ENCODE measurements around the gene PPIF.
A peak's percentile ranks its signal among the peaks of the same experiment; 100 is the strongest.

PPIF gene

GRCh38 chr10:79387974-79388850 is 40.9 kb downstream of the PPIF start:
- no peak for DNase-seq (ENCODE audit: low spot score)

- no peak for DNase-seq (ENCODE audit: low spot score)
Measured at GRCh38 chr10:79390057-79390456, 42.8 kb downstream of the PPIF start.

GRCh38 chr10:79390551-79391229 is 43.4 kb downstream of the PPIF start:
- DNase-seq (ENCODE audit: low spot score) = no peak

- no peak for DNase-seq (ENCODE audit: low spot score)
Measured at GRCh38 chr10:79391231-79392019, 44.2 kb downstream of the PPIF start.

DNA sequence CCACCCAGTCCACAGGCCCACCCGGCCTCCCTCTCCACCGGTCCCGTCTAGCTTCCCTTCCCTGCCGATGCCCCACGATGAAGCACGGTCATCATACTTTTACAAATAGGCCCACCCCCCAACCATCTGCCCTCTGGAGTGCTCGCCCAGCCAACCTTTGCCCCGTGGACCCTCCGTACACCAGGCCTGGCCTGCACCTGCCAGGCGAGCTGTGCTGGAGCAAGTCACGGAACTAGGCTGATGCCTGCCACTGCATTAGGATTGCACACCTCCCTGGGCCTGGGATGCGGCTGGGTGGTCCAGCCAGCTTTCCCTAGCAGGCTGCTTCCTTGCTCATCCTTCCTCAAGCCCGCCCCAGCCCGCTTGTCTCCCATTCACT is 44.7 kb downstream of the PPIF start:
- DNase-seq (ENCODE audit: low spot score) = no peak

DNA sequence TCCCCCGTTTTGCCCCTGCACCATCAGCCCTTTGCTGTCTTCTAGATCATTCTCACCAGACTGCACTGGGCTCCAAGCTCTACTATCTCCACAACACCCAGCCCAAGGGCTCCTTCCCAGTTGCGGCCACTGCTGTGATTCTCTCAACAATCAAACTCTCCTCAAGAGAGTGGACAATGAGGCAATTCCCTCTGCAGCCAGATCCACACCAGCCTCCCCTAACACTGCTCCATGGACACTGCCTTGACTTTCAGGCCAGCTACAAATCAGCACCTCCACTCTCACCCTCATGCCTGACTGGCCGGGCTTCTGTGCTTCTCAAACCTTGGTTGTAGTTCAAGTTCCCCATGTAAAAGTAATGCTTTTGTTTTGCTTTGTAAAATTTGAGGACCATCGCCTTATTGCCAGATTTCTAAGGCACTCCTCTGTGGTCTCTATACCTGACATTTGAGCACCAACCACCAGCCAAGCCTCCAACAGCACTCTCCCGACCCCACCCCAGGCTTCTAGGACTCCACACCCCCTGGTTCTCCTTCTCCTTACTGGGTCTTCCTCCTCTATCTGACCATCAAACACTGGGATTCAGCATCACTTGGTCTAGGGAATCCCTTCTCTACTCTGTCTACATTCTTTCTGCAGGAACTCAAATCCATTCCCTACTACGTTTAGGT is 45.4 kb downstream of the PPIF start:
- no peak for DNase-seq (ENCODE audit: low spot score)

DNA sequence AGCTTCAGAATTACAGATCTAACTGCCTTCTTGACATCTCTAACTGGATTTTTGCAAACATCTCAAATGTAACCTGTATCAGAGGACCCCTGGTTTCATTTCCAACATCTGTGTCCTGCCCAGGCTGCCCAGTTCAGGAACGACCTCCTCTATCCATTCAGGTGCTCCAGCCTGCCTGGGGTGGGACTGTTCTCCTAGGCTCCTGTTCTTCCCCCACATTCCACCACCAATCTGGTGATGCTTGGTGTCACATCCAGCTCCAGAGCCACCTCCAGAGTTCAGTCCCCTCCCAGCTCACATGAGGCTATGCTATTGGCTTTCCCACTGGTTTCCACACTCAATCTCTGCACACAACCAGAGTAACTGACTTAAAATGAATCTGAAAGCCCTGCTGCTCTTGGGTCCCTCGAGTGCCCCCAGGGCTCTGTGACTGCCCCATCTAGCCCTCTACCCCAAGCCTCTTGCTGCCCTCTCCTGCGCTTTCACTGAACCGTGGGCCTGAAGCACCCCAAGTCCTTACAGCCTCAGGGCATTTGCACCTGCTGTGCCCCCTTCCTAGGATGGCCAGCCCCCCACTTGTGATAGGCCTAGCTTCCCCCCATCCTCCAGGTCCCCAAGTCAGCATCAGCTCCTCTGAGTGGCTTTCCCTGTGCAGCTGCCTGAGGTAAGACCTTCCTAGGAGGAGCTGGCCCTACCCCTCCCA is 46.1 kb downstream of the PPIF start:
- no peak for DNase-seq (ENCODE audit: low spot score)

GRCh38 chr10:79393924-79394610 is 46.8 kb downstream of the PPIF start:
- no peak for DNase-seq (ENCODE audit: low spot score)

- DNase-seq (ENCODE audit: low spot score) = no peak
Measured at GRCh38 chr10:79394664-79395063, 47.4 kb downstream of the PPIF start.

DNA sequence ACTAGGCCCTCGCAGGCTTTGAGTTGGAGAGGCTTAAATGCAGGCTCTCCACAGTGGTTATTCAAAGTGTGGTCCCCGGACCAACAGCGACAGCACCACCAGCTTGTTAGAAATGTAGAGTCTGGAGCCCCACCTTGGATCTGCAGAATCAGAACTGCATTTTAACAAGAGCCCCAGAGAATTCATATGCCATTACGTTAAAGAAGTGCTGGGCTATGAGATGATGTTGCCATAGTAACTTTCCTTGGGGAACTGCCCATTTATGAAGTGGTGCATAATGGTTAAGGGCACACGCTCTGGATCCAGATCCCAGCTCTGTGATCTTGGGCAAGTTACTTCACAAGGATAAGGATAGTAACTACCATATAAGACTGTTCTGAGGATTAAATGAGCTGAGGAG is 49.3 kb downstream of the PPIF start:
- DNase-seq (ENCODE audit: low spot score) = no peak

DNA sequence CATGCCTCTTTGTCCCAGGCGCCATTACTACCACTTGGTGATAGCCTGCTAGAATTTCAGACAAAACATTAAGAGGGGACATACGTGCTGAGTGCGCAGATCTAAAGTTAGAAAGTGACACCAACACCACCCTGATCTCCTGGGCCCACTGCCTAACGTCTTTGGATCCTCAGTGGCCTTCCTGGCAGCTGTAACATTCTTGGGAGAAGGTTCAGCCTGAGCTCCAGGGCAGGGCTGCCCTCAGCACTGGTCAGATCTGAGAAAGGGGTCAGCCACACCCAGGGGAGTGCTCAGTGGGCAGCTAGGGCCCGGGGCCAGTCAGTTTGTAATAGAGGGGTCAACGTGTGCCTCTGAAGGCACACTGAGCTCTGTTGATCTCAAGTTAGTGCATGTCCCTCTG is 49.8 kb downstream of the PPIF start:
- DNase-seq (ENCODE audit: low spot score) = no peak

DNA sequence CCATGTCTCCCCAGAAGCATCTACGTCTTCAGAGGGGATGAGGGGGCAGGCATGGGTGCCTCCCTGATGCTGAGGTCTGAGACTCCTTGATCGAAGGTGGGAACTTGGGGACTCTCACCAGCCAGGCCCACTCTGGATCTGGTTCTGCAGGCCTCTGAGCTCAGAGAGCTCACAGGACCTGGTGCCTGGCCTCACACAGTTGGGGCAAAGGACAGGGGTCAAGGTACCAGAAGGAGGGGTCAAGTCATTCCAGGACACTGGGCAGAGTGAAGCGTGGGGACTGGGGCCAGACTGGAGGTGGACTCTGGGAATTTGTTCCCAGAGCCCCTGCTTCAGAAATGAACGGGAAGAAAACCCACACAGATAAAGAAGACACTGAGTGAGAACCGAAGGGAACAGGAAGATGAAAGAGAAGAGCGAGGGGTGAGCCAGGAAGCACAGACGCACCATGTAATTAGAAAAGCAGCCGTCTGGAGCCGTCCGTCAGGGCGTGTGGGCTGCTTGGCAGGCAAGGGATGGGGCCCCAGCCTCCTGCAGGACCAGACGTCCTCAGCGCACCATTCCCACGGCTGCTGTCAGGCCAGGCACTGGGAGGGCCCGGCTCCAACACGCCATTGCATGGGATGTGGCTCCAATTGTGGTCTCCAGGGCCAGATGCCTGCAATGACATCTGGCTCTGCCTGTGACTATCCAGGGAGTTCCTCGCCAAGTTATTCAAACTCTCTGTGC is 50.5 kb downstream of the PPIF start:
- no peak for DNase-seq (ENCODE audit: low spot score)

DNA sequence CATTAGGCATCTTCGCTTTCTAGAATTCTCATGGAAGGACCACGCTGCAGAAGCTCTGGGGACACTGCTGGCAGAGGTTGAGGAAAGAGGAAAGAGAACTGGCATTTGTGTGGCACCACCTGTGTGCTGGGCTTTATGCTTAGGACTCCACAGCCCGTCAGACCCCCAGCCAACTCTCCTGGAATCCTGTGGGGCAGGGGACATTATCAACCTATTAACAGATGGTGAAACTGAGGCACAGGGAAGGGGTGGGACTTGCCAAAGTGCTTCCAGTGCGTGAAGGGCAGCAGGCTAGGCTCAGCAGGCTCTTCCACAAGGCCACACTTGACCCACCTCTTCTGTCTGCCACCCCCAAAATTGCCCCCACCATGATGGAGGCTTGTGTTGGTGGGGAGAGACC is 51.4 kb downstream of the PPIF start:
- DNase-seq (ENCODE audit: low spot score) = no peak

DNA sequence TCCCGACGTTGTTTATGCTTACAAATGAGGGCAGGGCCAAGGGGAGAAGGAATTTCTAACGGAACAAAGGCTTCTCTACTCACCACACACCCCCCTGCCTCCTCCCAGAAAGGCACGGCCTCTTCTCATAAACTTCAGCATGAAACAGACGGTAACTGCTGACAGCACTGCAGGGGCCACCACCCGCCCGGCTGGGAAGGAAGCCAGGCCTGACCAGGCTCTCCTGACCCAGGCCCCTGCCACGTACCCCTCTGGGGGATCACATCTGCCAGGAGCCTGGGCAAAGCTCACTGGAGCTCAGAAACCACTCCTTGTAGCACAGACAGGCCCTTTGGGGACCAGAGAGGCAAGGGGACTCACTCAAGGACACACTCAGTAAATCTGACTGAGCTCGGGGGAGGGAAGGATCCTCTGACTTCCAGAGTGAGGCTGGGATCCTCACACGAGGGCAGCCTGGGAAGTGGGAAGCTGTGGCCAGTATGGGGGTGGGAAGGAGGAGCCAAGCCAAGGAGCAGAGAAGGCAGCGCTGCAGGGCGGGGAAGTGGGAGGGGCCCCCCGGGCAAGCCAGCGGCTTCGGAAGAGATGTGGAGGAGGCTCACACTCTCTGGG is 52.1 kb downstream of the PPIF start:
- DNase-seq (ENCODE audit: low spot score) = peak; percentile 78

DNA sequence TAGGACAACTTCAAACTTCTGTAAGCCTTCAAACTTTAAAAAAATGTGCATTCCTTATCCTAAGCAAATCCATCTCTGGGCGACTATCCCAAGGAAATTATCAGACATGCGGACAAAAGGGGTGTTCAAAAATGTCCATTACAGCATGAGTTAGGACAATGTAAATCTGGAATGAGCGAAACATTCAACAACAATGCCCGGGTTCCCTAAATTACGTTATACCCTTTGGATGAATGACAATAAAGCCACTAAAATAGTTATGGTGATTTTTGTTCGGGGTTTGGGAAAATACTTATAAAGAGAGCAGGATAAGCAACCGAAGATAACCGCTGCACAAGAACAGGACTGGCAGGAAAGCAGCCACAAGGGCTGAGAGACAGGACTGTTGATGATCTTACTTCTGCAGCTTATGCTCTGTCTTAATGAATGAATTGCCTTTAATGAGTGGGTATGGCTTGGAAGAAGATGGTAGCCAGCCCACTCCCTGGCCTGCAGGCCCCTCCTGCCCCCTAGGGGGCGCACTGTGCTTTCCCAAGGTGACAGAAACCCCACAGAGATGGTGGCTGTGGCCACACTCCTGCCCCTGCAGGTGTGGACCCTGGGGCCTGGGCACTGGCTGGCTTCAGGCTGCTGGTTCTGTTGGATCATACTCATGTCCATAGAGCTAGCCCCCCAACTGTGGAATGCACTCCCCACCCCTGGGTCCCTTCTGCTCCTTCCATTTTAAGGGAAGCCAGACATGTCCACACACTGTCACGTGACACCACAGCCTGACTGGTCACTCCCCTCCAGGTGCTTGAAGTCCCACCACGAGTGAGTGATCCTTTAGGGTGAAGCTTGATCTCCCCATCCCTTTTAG is 53.1 kb downstream of the PPIF start:
- DNase-seq (ENCODE audit: low spot score) = no peak

DNA sequence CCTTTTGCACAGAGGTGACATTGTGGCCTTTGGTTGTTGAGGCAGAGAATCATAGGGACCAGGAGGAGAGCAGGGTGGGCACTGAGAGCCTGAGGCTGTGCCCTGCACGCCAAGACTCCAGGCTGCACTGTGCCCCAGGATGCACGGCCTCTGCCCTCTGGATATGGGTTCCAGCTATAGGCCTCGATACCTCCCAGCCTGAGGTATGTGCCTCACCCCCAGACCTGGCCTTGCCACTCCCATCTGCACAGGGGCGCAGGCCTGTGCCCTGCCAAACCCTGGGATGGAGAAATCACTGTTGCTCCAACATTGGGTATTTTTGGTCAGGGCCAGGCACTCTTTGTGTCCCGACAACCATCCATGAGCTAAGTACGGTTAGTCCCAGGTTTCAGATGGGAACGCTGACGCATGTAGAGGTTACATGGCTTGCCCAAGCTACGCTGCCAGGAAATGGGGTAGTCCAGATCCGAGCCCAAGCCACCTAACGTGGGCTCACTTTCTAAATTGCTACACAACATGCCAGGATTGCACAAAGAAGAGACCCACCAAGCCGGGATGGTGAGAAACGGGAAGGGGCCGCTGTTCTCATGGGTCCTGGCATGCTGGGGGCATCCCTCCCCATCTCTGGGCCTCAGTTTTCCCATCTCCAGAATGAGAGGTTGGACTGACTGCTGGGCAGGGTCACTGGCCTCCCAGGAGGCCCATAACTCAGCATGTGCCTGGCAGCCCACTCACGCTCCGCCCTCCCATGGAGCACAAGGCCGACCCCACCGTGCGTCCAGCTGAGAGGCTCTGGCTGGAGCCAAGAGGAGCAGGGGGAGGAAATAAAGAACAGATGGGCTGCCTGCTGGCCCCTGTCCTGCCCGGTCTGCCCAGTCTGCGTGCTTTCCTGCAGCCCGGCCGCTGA is 54.0 kb downstream of the PPIF start:
- DNase-seq (ENCODE audit: low spot score) = no peak

GRCh38 chr10:79402625-79402946 is 55.3 kb downstream of the PPIF start:
- DNase-seq (ENCODE audit: low spot score) = no peak

GRCh38 chr10:79402951-79403350 is 55.7 kb downstream of the PPIF start:
- no peak for DNase-seq (ENCODE audit: low spot score)
